Measurements from ENCODE around the gene UBE2M.
A peak's percentile ranks its signal among the peaks of the same experiment; 100 is the strongest.

UBE2M gene

GRCh38 chr19:58566989-58567388 lies 8.6 kb upstream of the UBE2M start:
- peaks cover 10% of the 10 kb centered on the region for H3K4me1 ChIP-seq (ENCODE audit: control insufficient read depth, insufficient read depth, low read length)
- no peak overlapping the region for H3K4me3 ChIP-seq (ENCODE audit: low read length)
- no peak overlapping the region for H3K27ac ChIP-seq (ENCODE audit: low read depth, low read length)
- H3K27me3 ChIP-seq (ENCODE audit: control insufficient read depth, insufficient read depth, low read length) = peaks cover 1% of the 10 kb centered on the region
- H3K9ac ChIP-seq (ENCODE audit: low read length) = no peak overlapping the region
- H3K36me3 ChIP-seq (ENCODE audit: control insufficient read depth, insufficient read depth, low read length) = peaks cover 2% of the 10 kb centered on the region

- Histone ChIP-seq H3K36me3 (ENCODE audit: control insufficient read depth, insufficient read depth, low read length) (peaks cover 2% of the 10 kb centered on the region), H3K27ac (ENCODE audit: low read depth, low read length) (no peak overlapping the region), H3K4me3 (ENCODE audit: low read length) (no peak overlapping the region), H3K27me3 (ENCODE audit: control insufficient read depth, insufficient read depth, low read length) (peaks cover 3% of the 10 kb centered on the region), H3K9ac (ENCODE audit: low read length) (no peak overlapping the region), H3K4me1 (ENCODE audit: control insufficient read depth, insufficient read depth, low read length) (peaks cover 14% of the 10 kb centered on the region)
Observed at GRCh38 chr19:58563823-58564222, 5.4 kb upstream of the UBE2M start.

DNA sequence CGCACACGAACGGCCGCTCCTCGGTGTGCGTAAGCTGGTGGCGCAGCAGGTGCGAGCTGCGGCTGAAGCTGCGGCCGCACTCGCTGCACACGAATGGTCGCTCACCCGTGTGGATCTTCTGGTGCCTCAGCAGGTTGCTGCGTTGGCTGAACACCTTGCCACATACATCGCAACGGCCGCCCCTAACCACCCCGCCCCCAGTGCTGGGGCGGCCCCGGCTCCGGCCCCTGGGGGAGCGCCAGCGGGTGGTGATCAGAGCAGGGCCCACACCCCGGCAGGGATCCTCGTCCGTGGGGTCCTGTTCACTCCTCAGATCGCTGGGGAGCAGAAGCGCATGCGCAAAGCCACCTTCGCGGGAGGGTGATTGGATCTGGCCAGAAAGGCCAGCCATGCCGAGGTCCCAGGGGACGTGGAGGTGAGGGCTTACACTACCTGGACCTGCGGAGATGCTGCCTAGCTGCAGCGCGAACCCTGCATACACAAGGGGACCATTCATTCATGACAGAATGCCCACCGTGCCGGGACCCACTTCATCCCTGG lies 4.7 kb upstream of the UBE2M start:
- Histone ChIP-seq H3K27me3 (ENCODE audit: control insufficient read depth, insufficient read depth, low read length) (peaks cover 3% of the 10 kb centered on the region), H3K4me3 (ENCODE audit: low read length) (peak overlapping the region; percentile 67), H3K36me3 (ENCODE audit: control insufficient read depth, insufficient read depth, low read length) (peaks cover 2% of the 10 kb centered on the region), H3K9ac (ENCODE audit: low read length) (peak overlapping the region; percentile 36), H3K4me1 (ENCODE audit: control insufficient read depth, insufficient read depth, low read length) (peaks cover 14% of the 10 kb centered on the region), H3K27ac (ENCODE audit: low read depth, low read length) (no peak overlapping the region)

DNA sequence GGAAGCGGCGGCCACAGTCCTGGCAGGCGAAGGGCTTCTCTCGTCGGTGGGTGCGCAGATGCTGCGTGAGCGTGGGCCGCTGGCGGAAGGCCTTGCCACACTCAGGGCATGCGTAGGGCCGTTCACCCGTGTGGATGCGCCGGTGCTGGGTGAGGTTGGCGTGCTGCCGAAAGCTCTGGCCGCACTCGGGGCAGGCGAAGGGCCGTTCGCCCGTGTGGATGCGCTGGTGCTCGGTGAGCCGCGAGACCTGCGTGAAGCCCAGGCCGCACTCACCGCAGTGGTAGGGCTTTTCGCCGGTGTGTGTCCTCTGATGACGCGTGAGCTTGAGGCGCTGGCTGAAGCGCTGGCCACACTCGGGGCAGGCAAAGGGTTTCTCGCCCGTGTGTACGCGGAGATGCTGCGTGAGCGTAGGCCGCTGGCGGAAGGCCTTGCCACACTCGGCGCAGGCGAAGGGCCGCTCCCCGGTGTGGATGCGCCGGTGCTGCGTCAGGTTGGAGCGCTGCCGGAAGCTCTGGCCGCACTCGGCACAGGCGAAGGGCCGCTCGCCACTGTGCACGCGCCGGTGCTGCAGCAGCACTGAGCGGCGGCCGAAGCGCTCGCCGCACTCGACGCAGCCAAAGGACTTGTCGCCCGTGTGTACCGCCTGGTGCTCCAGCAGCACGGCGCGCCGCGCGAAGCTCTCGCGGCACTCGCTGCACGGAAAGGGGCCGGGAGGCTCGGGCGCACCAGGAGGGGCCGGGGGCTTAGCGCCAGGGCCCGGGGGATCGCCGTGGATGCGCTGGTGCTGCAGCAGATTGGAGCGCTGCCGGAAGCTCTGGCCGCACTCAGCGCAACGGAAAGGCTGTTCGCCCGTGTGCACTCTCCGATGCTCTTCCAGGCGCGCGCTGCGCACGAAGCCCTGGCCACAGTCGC lies 4.0 kb upstream of the UBE2M start:
- Histone ChIP-seq H3K4me1 (ENCODE audit: control insufficient read depth, insufficient read depth, low read length) (peaks cover 14% of the 10 kb centered on the region), H3K9ac (ENCODE audit: low read length) (peak overlapping the region; percentile 56), H3K36me3 (ENCODE audit: control insufficient read depth, insufficient read depth, low read length) (peaks cover 2% of the 10 kb centered on the region), H3K4me3 (ENCODE audit: low read length) (peak overlapping the region; percentile 67), H3K27me3 (ENCODE audit: control insufficient read depth, insufficient read depth, low read length) (peaks cover 3% of the 10 kb centered on the region), H3K27ac (ENCODE audit: low read depth, low read length) (peak overlapping the region; percentile 51)

DNA sequence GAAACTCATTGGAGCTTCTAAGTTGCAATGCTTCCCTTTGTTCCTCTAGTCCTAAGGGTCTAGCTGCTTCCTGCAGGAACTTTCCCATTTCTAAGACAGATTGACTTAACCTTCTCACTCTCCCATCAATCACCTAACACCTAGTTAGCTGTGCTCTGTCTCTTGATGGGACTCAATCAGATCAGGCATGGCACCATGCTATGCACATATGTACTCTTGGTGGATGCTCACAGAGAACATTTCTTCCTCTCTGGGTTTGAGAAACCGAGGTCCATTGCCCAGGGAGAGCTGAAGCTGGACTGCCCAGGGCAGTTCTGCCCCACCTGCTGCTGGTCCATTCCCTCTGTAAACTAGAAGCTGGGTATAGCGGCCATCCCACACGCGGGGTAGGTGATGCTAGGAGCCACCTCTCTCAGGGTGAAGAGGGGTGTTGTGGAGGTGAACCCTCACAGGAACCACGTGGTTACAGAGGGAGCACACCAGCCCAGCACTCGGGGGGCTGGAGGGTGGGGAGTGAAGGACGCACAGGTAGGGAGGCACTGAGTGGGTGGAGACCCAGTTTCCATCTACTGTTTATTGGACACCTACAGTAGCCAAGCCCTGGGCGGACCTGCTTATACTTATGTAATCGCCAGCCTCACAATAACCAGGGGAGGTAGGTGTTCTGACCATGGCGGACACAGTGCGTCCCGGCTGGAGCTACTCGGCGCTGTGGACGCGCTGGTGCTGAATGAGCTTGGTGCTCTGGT lies 3.1 kb upstream of the UBE2M start:
- peaks cover 7% of the 10 kb centered on the region for H3K36me3 ChIP-seq (ENCODE audit: control insufficient read depth, insufficient read depth, low read length)

DNA sequence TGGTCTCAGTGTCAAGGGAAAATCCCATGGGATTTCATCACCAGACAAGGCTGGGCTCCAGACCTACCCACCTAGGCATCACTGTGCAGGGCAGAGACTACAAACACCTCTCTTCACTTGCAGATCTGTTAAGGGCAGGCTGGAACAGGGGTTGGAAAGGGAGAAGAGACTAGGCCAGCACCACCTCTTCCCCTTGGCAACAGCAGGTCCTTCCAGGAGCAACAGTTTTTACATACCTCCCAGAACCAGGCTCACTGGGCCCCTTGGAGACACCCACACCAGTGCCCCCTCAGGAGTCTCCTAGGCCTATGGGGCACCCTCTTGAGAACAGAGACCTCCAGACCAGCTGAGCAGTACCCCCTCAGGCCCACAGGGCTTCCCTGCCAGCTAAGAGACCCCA lies 2.5 kb upstream of the UBE2M start:
- Histone ChIP-seq H3K27ac (ENCODE audit: low read depth, low read length) (no peak overlapping the region), H3K36me3 (ENCODE audit: control insufficient read depth, insufficient read depth, low read length) (peaks cover 10% of the 10 kb centered on the region), H3K9ac (ENCODE audit: low read length) (no peak overlapping the region), H3K27me3 (ENCODE audit: control insufficient read depth, insufficient read depth, low read length) (peaks cover 3% of the 10 kb centered on the region), H3K4me1 (ENCODE audit: control insufficient read depth, insufficient read depth, low read length) (peaks cover 20% of the 10 kb centered on the region), H3K4me3 (ENCODE audit: low read length) (no peak overlapping the region)

More for the DNA sequence above, 3.1 kb upstream of the UBE2M start:
- peaks cover 20% of the 10 kb centered on the region for H3K4me1 ChIP-seq (ENCODE audit: control insufficient read depth, insufficient read depth, low read length)
- peak overlapping the region; percentile 27 for H3K9ac ChIP-seq (ENCODE audit: low read length)
- H3K27me3 ChIP-seq (ENCODE audit: control insufficient read depth, insufficient read depth, low read length) = peaks cover 3% of the 10 kb centered on the region
- H3K4me3 ChIP-seq (ENCODE audit: low read length) = peak overlapping the region; percentile 67
- peak overlapping the region; percentile 51 for H3K27ac ChIP-seq (ENCODE audit: low read depth, low read length)

DNA sequence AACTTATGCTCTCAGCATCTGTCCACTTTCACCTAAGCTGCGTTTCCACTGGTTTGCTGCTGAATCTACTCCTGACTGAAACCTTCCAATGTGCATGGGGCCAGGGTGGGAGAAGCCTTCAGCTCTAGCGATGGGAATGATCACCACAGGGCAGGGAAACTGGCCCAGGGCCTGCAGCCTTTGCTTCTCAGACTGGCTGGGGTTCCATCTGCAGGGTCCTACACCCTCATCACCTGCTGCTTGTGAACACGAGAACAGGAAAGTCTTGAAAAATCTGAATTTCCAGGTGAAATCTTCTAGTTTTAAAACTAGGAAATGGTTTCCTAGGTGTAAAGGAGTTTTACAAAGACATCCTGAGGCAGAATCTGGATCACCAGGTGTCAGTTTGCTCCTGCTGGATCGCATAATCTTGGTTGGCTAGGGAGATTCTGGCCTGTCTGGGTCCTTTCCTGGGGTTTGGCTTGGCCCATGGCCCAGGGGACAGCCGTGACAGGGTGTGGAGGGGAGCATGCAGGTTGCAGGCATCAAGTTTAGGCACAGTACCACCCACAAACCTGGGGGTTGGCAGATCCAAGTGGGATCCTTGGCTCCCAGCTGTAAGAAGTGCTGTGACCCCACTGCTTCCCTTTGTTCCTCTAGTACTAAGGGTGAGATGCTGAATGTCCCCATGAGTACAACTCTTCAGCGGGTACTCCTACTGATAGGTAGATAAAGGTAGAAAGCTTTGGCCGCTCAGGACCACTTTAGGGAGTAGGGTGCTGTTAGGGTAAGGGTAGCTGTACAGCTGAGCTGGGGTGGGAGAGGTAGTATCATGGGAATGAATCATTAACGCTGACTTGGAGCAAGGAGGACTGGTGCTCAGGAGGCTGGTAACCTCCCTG lies 1.8 kb upstream of the UBE2M start:
- Histone ChIP-seq H3K4me1 (ENCODE audit: control insufficient read depth, insufficient read depth, low read length) (peaks cover 24% of the 10 kb centered on the region), H3K27ac (ENCODE audit: low read depth, low read length) (no peak overlapping the region), H3K27me3 (ENCODE audit: control insufficient read depth, insufficient read depth, low read length) (peaks cover 3% of the 10 kb centered on the region), H3K9ac (ENCODE audit: low read length) (peak overlapping the region; percentile 17), H3K36me3 (ENCODE audit: control insufficient read depth, insufficient read depth, low read length) (peaks cover 10% of the 10 kb centered on the region), H3K4me3 (ENCODE audit: low read length) (peak overlapping the region; percentile 98)

- peaks cover 25% of the 10 kb centered on the region for H3K4me1 ChIP-seq (ENCODE audit: control insufficient read depth, insufficient read depth, low read length)
- peaks cover 10% of the 10 kb centered on the region for H3K36me3 ChIP-seq (ENCODE audit: control insufficient read depth, insufficient read depth, low read length)
- peak overlapping the region; percentile 99 for H3K9ac ChIP-seq (ENCODE audit: low read length)
- peak overlapping the region; percentile 99 for H3K27ac ChIP-seq (ENCODE audit: low read depth, low read length)
- peaks cover 3% of the 10 kb centered on the region for H3K27me3 ChIP-seq (ENCODE audit: control insufficient read depth, insufficient read depth, low read length)
- H3K4me3 ChIP-seq (ENCODE audit: low read length) = peak overlapping the region; percentile 98
Observed at GRCh38 chr19:58559275-58560006, 1.0 kb upstream of the UBE2M start.

GRCh38 chr19:58558623-58559274 lies 338 bp upstream of the UBE2M start:
- peaks cover 3% of the 10 kb centered on the region for H3K27me3 ChIP-seq (ENCODE audit: control insufficient read depth, insufficient read depth, low read length)
- peaks cover 31% of the 10 kb centered on the region for H3K4me1 ChIP-seq (ENCODE audit: control insufficient read depth, insufficient read depth, low read length)
- H3K27ac ChIP-seq (ENCODE audit: low read depth, low read length) = peak overlapping the region; percentile 99
- peak overlapping the region; percentile 99 for H3K9ac ChIP-seq (ENCODE audit: low read length)
- peak overlapping the region; percentile 98 for H3K4me3 ChIP-seq (ENCODE audit: low read length)
- peaks cover 10% of the 10 kb centered on the region for H3K36me3 ChIP-seq (ENCODE audit: control insufficient read depth, insufficient read depth, low read length)

- Histone ChIP-seq H3K4me1 (ENCODE audit: control insufficient read depth, insufficient read depth, low read length) (peaks cover 24% of the 10 kb centered on the region), H3K27ac (ENCODE audit: low read depth, low read length) (peak overlapping the region; percentile 84), H3K27me3 (ENCODE audit: control insufficient read depth, insufficient read depth, low read length) (peaks cover 3% of the 10 kb centered on the region), H3K36me3 (ENCODE audit: control insufficient read depth, insufficient read depth, low read length) (peaks cover 10% of the 10 kb centered on the region), H3K4me3 (ENCODE audit: low read length) (peak overlapping the region; percentile 80), H3K9ac (ENCODE audit: low read length) (peak overlapping the region; percentile 72)
Observed at GRCh38 chr19:58557221-58558065, 968 bp downstream of the UBE2M start.

Measured in rectal smooth muscle tissue (tissue), 1 donor.